IgD-negative memory B cell (primary cell): Measurements from ENCODE around the gene C1orf210. TPM values are rescaled to one million over a fixed set of nuclear protein-coding genes. Genes with fewer than 3 reads are reported as not detected.

Experiments
- H3K27ac Mint-ChIP-seq, 3 donors: one replicate each; pipeline ENCODE4 v1.8.0; 2020 to 2022; ENCODE audit warnings: mild to moderate bottlenecking in 3 of 3, mixed read lengths in 3 of 3, moderate library complexity in 1 of 3
- H3K27me3 Mint-ChIP-seq: one replicate; pipeline ENCODE4 v1.8.0; 2021; ENCODE audit warnings: mixed read lengths
- H3K36me3 Mint-ChIP-seq: one replicate; pipeline ENCODE4 v1.8.0; 2020; ENCODE audit warnings: mild to moderate bottlenecking, mixed read lengths
- H3K4me1 Mint-ChIP-seq, 3 donors: one replicate each; pipeline ENCODE4 v1.8.0; 2020 to 2022; ENCODE audit warnings: mixed read lengths in 3 of 3, mild to moderate bottlenecking in 1 of 3
- H3K4me3 Mint-ChIP-seq, 4 donors: one replicate each; pipeline ENCODE4 v1.8.0; 2020 to 2022; ENCODE audit warnings: mild to moderate bottlenecking in 4 of 4, mixed read lengths in 4 of 4, moderate library complexity in 3 of 4
- H3K9me3 Mint-ChIP-seq, 3 donors: one replicate each; pipeline ENCODE4 v1.8.0; 2020 to 2021; ENCODE audit warnings: mixed read lengths in 3 of 3, mild to moderate bottlenecking in 1 of 3
- polyA plus RNA-seq: library from polyadenylated mRNA; unstranded; fragments of 300-500 nt; fragmentation: Illumina TruSeq; gene quantifications from one replicate; pipeline ENCODE4 v1.2.3, GENCODE V29; 2021

Gene C1orf210
- polyA plus RNA-seq, 1 donor from 2014 or later = not detected

GRCh38 chr1:43293176-43293575, 7.8 kb upstream of the C1orf210 start:
- no peak overlapping the region for H3K4me3 Mint-ChIP-seq
- H3K36me3 Mint-ChIP-seq = no peaks in the 10 kb centered on the region
- peaks cover 0 to 2% (median 0%) of the 10 kb centered on the region in 3 donors for H3K4me1 Mint-ChIP-seq
- no peaks in the 10 kb centered on the region for H3K9me3 Mint-ChIP-seq
- no peak overlapping the region for H3K27ac Mint-ChIP-seq
- H3K27me3 Mint-ChIP-seq = peaks cover 4% of the 10 kb centered on the region

- Mint-ChIP-seq H3K27me3 (peaks cover 4% of the 10 kb centered on the region), H3K27ac (no peak overlapping the region), H3K9me3 (no peaks in the 10 kb centered on the region), H3K4me1 (peaks cover 0 to 2% (median 0%) of the 10 kb centered on the region in 3 donors), H3K36me3 (no peaks in the 10 kb centered on the region), H3K4me3 (no peak overlapping the region)
Observed at GRCh38 chr1:43292679-43293078, 7.3 kb upstream of the C1orf210 start.

GRCh38 chr1:43292216-43292615, 6.8 kb upstream of the C1orf210 start:
- H3K27me3 Mint-ChIP-seq = peaks cover 4% of the 10 kb centered on the region
- peaks cover 0 to 2% (median 0%) of the 10 kb centered on the region in 3 donors for H3K4me1 Mint-ChIP-seq
- no peak overlapping the region for H3K27ac Mint-ChIP-seq
- H3K36me3 Mint-ChIP-seq = peaks cover 2% of the 10 kb centered on the region
- H3K9me3 Mint-ChIP-seq = no peaks in the 10 kb centered on the region
- no peak overlapping the region for H3K4me3 Mint-ChIP-seq

- H3K36me3 Mint-ChIP-seq = peaks cover 3% of the 10 kb centered on the region
- no peaks in the 10 kb centered on the region for H3K4me1 Mint-ChIP-seq
Observed at GRCh38 chr1:43288785-43289706, 3.7 kb upstream of the C1orf210 start.

GRCh38 chr1:43288058-43288784, 2.8 kb upstream of the C1orf210 start:
- Mint-ChIP-seq H3K27me3 (peaks cover 4% of the 10 kb centered on the region), H3K4me1 (no peaks in the 10 kb centered on the region), H3K9me3 (no peaks in the 10 kb centered on the region), H3K27ac (no peak overlapping the region), H3K36me3 (peaks cover 3% of the 10 kb centered on the region), H3K4me3 (no peak overlapping the region)

More at GRCh38 chr1:43288785-43289706, 3.7 kb upstream of the C1orf210 start:
- Mint-ChIP-seq H3K27ac (no peak overlapping the region), H3K9me3 (no peaks in the 10 kb centered on the region), H3K27me3 (peaks cover 4% of the 10 kb centered on the region), H3K4me3 (no peak overlapping the region)

GRCh38 chr1:43286533-43286932, 1.2 kb upstream of the C1orf210 start:
- Mint-ChIP-seq H3K4me3 (no peak overlapping the region), H3K27ac (no peak overlapping the region), H3K27me3 (no peaks in the 10 kb centered on the region), H3K4me1 (no peaks in the 10 kb centered on the region), H3K9me3 (no peaks in the 10 kb centered on the region), H3K36me3 (peaks cover 3% of the 10 kb centered on the region)

GRCh38 chr1:43286115-43286514, 734 bp upstream of the C1orf210 start:
- Mint-ChIP-seq H3K4me1 (no peaks in the 10 kb centered on the region), H3K27me3 (no peaks in the 10 kb centered on the region), H3K36me3 (peaks cover 3% of the 10 kb centered on the region), H3K4me3 (no peak overlapping the region), H3K27ac (no peak overlapping the region), H3K9me3 (no peaks in the 10 kb centered on the region)

GRCh38 chr1:43284546-43285110, 753 bp downstream of the C1orf210 start:
- Mint-ChIP-seq H3K27me3 (no peaks in the 10 kb centered on the region), H3K4me3 (no peak overlapping the region), H3K4me1 (no peaks in the 10 kb centered on the region), H3K27ac (peak overlapping the region in 1 of 3 donors; percentile 32), H3K9me3 (peaks cover 0 to 5% (median 0%) of the 10 kb centered on the region in 3 donors), H3K36me3 (peaks cover 5% of the 10 kb centered on the region)

- Mint-ChIP-seq H3K27ac (peak overlapping the region in 1 of 3 donors; percentile 32), H3K27me3 (no peaks in the 10 kb centered on the region), H3K4me1 (no peaks in the 10 kb centered on the region), H3K36me3 (peaks cover 5% of the 10 kb centered on the region), H3K4me3 (no peak overlapping the region), H3K9me3 (peaks cover 0 to 5% (median 0%) of the 10 kb centered on the region in 3 donors)
Observed at GRCh38 chr1:43284065-43284464, 1.3 kb downstream of the C1orf210 start.

- H3K9me3 Mint-ChIP-seq = peaks cover 0 to 5% (median 0%) of the 10 kb centered on the region in 3 donors
- H3K27me3 Mint-ChIP-seq = peaks cover 2% of the 10 kb centered on the region
- H3K4me1 Mint-ChIP-seq = no peaks in the 10 kb centered on the region
- peak overlapping the region in 1 of 3 donors; percentile 5 for H3K27ac Mint-ChIP-seq
- H3K4me3 Mint-ChIP-seq = no peak overlapping the region
- H3K36me3 Mint-ChIP-seq = peaks cover 5% of the 10 kb centered on the region
Observed at GRCh38 chr1:43282220-43283195, 2.9 kb downstream of the C1orf210 start.

- Mint-ChIP-seq H3K4me1 (no peaks in the 10 kb centered on the region), H3K27ac (no peak overlapping the region), H3K9me3 (peaks cover 0 to 5% (median 0%) of the 10 kb centered on the region in 3 donors), H3K4me3 (no peak overlapping the region), H3K36me3 (peaks cover 2% of the 10 kb centered on the region), H3K27me3 (peaks cover 6% of the 10 kb centered on the region)
Observed at GRCh38 chr1:43280692-43281091, 4.7 kb downstream of the C1orf210 start.

GRCh38 chr1:43279666-43280065, 5.7 kb downstream of the C1orf210 start:
- Mint-ChIP-seq H3K9me3 (peaks cover 0 to 5% (median 0%) of the 10 kb centered on the region in 3 donors), H3K4me1 (peaks cover 0 to 4% (median 2%) of the 10 kb centered on the region in 3 donors), H3K4me3 (no peak overlapping the region), H3K27me3 (peaks cover 6% of the 10 kb centered on the region), H3K36me3 (peaks cover 2% of the 10 kb centered on the region), H3K27ac (no peak overlapping the region)

- H3K27me3 Mint-ChIP-seq = peaks cover 6% of the 10 kb centered on the region
- peaks cover 0 to 8% (median 5%) of the 10 kb centered on the region in 3 donors for H3K4me1 Mint-ChIP-seq
- peaks cover 0 to 5% (median 0%) of the 10 kb centered on the region in 3 donors for H3K9me3 Mint-ChIP-seq
- H3K4me3 Mint-ChIP-seq = no peak overlapping the region
- peaks cover 2% of the 10 kb centered on the region for H3K36me3 Mint-ChIP-seq
- H3K27ac Mint-ChIP-seq = no peak overlapping the region
Observed at GRCh38 chr1:43279161-43279560, 6.2 kb downstream of the C1orf210 start.
